Subcutaneous abdominal adipose tissue (tissue), 5 donors: Measurements from ENCODE around the gene RGS3.

Source experiments
- H3K27ac ChIP-seq: one replicate; pipeline ENCODE4 v1.7.0; 2013; ENCODE audit warnings: low read depth, mild to moderate bottlenecking, inconsistent platforms, low read length, moderate library complexity
- H3K27me3 ChIP-seq, 5 donors: one replicate each; pipeline ENCODE4 v1.7.0; 2013; ENCODE audit warnings: low read length in 5 of 5, inconsistent platforms in 1 of 5; ENCODE audit not compliant: control insufficient read depth in 5 of 5, insufficient read depth in 4 of 5
- H3K36me3 ChIP-seq, 5 donors: one replicate each; pipeline ENCODE4 v1.7.0; 2013; ENCODE audit warnings: low read length in 5 of 5; ENCODE audit not compliant: control insufficient read depth in 5 of 5, insufficient read depth in 5 of 5
- H3K4me1 ChIP-seq, 5 donors: one replicate each; pipeline ENCODE4 v1.7.0; 2013; ENCODE audit warnings: low read length in 5 of 5, mild to moderate bottlenecking in 3 of 5, moderate library complexity in 1 of 5; ENCODE audit not compliant: control insufficient read depth in 5 of 5, insufficient read depth in 5 of 5
- H3K4me3 ChIP-seq, 5 donors: one replicate each; pipeline ENCODE4 v1.7.0; 2013; ENCODE audit warnings: low read length in 5 of 5, low read depth in 1 of 5
- H3K9ac ChIP-seq, 5 donors: one replicate each; pipeline ENCODE4 v1.7.0; 2013; ENCODE audit warnings: low read length in 5 of 5, mild to moderate bottlenecking in 4 of 5, moderate library complexity in 3 of 5
- H3K9me3 ChIP-seq, 5 donors: one replicate each; pipeline ENCODE4 v1.7.0; 2013; ENCODE audit warnings: low read length in 5 of 5; ENCODE audit not compliant: control insufficient read depth in 5 of 5
- donor health status: healthy.
- donor health status: healthy.
- donor health status: healthy.
- donor health status: healthy.
- donor health status: healthy.

RGS3 gene

DNA sequence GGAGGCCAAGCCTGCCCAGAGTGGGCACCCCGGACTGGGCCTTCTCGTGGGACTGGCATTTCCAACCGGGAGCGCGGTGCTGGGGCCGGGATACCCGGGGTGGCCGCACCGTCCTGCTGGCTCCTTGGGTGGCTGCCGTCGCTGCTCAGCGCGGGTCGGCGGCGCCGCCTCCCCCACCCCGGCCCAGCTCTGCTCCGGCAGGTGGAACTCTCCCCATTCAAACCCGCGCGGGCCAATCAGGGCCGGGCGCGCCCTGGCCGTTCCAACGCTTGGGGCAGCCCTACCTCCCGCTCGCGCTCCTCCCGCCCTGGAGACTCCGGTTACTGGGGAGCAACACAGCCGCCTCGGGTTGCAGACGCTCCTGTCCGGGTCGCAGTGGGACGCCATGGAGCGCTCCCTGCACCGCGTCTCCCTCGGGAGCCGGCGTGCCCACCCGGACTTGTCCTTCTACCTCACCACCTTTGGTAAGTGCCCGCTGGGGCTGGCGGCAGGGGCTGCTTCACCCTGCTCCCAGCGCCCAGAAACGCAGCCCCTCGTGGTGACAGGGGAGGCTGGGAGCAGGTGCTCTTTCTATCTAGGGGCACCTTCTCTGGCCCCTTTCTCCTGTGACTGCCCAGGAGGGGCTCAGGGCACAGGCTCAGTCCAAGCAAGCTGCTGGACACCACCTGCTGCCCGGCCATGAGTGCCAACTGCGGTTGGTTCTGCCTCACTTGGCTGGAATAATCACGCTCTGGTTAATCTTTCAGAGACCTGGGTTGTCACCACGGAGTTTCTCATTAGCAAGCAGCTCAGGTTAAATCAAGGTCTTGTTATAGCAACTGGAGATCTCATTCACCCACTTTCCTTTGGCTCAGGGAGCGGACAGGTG is at the start of gene RGS3:
Gene RGS3, plus strand, starts transcription at position 310 of the 868 bp plus-strand sequence. Its CDS starts 76 bp downstream, at position 386.
- Histone ChIP-seq H3K4me3 (peak within 1 kb of the TSS in 3 of 5 donors; percentile 31 to 51 (median 43)), H3K4me1 (peaks cover 0 to 15% (median 8%) of the 10 kb centered on the region in 5 donors), H3K36me3 (no peaks in the 10 kb centered on the region), H3K27ac (no peak within 1 kb of the TSS), H3K9ac (no peak within 1 kb of the TSS), H3K9me3 (peaks cover 0 to 3% (median 0%) of the 10 kb centered on the region in 5 donors), H3K27me3 (peaks cover 0 to 14% (median 3%) of the 10 kb centered on the region in 5 donors)

DNA sequence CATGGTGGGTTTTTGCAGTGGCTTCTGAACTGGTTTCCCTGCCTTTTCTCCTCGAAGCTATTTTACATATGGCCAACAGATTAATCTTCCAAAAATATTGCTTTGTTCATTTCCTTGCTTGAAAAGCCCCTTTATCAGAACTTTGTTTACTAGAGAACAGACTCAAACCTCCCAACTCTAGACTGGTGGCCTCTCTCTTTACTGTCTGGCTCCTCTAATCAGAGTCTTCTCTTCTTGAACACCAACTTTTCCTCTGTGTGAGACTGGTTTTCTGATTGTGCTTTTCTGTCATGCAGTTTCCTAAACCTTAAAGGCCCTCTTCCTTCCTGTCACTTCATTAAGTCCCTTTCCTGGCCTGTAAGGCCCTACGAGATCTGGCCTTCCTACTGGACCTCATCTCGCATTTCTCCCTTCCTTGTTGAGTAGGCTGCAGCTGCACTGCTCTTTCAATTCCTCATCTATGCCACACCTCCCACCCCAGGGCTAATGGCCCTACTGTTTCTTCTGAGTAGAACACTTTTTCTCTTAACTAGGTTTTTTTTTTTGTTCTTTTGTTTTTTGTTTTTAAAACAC is 47.3 kb upstream of the RGS3 start:
- Histone ChIP-seq H3K9ac (no peak overlapping the region), H3K27me3 (no peaks in the 10 kb centered on the region), H3K27ac (no peak overlapping the region), H3K4me1 (peaks cover 2 to 12% (median 3%) of the 10 kb centered on the region in 5 donors), H3K36me3 (no peaks in the 10 kb centered on the region), H3K9me3 (no peaks in the 10 kb centered on the region), H3K4me3 (no peak overlapping the region)

DNA sequence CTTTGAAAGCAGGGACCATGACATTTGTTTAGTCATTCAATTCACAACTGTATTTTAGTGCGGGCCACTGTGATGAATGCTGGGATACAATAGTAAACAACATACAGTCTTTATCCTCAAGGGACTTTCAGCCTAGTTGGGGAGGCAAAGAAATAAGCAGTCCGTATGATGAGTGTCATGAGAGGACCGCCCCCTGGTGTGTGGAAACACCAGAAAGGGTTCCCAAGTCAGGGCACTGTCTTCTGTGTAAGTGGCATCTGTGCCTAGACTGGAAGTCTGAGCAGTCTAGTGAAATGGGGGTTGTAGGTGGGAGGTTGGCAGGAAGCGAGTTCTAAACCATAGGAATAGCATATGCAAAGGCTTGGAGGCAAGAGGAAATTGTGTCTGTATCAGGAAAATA is 46.2 kb upstream of the RGS3 start:
- peaks cover 0 to 12% (median 2%) of the 10 kb centered on the region in 5 donors for H3K4me1 ChIP-seq
- no peak overlapping the region for H3K9ac ChIP-seq
- no peak overlapping the region for H3K4me3 ChIP-seq
- no peaks in the 10 kb centered on the region for H3K9me3 ChIP-seq
- H3K27me3 ChIP-seq: no peaks in the 10 kb centered on the region
- H3K27ac ChIP-seq: no peak overlapping the region
- no peaks in the 10 kb centered on the region for H3K36me3 ChIP-seq

DNA sequence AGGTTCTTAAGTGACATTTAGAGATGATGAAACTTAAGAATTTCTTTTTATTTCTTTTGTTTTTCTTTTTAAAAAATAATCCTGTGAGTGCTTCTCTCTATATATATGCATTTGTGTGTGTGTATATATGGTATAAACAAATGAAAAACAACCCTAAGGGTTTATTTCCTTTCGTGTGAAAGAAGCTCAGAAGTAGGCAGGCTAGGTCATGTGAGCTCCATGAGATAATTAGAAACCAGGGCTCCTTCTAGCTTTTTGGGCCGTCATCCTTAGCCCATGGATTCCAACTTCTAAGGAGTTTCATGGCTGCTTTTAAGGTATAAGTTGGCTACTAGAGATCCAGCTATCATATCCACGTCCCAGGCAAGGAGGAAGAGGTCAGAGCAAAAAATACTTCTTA is 41.8 kb upstream of the RGS3 start:
- Histone ChIP-seq H3K36me3 (no peaks in the 10 kb centered on the region), H3K9me3 (no peaks in the 10 kb centered on the region), H3K27me3 (no peaks in the 10 kb centered on the region), H3K4me3 (no peak overlapping the region), H3K9ac (no peak overlapping the region), H3K4me1 (peaks cover 0 to 4% (median 0%) of the 10 kb centered on the region in 5 donors), H3K27ac (no peak overlapping the region)

DNA sequence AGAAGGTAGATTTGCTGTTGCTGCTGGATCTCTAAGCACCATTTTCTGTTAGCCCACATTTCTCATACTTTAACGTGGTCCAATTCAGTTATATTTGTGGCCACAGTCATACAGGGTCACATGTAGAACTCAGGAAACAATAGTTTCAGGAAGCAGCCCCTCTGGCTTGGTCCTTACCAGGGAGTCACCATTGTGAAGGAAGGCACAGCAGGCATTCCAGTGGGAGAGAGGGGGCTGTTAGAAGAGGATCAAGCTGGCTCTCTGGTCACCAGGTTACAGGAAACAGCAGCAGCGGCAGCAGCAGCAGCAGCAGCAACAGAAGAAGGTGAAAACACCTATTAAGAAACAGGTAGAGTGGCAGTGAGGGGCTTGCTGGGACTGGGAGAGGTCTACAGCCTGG is 38.5 kb upstream of the RGS3 start:
- Histone ChIP-seq H3K9ac (no peak overlapping the region), H3K27ac (no peak overlapping the region), H3K27me3 (no peaks in the 10 kb centered on the region), H3K4me1 (no peaks in the 10 kb centered on the region), H3K4me3 (no peak overlapping the region), H3K9me3 (no peaks in the 10 kb centered on the region), H3K36me3 (no peaks in the 10 kb centered on the region)

DNA sequence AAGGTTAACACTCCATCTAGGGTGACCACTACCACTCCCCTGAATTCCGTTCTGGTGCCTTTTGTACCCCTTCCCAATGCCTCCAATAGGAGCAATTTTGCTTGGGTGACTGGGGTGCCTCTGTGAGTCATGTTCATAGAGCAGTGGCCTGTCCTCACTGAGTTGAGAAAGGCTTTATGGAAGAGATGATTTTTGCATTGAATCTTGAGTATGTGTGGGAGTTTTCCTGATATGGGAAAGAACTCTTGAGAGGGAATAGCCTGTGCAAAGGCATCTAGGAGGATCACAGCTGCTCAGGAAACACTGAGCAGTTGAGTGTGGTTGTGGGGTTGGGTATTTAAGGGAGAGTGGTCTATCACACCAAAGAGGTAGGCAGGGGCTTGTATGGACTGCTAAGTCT is 36.8 kb upstream of the RGS3 start:
- Histone ChIP-seq H3K36me3 (no peaks in the 10 kb centered on the region), H3K9ac (no peak overlapping the region), H3K9me3 (no peaks in the 10 kb centered on the region), H3K4me3 (no peak overlapping the region), H3K4me1 (no peaks in the 10 kb centered on the region), H3K27ac (no peak overlapping the region), H3K27me3 (no peaks in the 10 kb centered on the region)

DNA sequence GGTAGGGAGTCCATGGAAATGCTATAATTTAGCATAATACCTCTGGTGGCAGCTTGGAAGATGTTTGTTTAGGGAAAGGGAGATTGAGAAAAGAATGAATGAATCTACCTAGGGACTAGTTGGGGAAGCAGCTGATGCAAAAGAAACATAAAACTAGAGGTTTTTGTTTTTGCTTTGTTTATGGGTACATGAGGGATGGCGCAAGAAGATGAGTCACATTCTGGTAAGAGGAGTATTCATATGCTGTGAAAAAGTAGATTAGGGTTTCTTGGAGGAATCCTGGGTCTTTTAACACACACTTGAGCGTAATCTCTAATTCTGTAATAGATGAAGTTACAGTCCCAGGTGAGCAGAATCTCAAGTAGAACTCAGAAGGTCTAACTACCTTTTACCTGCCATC is 35.9 kb upstream of the RGS3 start:
- Histone ChIP-seq H3K4me1 (no peaks in the 10 kb centered on the region), H3K36me3 (no peaks in the 10 kb centered on the region), H3K27me3 (no peaks in the 10 kb centered on the region), H3K9ac (no peak overlapping the region), H3K27ac (no peak overlapping the region), H3K4me3 (no peak overlapping the region), H3K9me3 (no peaks in the 10 kb centered on the region)

DNA sequence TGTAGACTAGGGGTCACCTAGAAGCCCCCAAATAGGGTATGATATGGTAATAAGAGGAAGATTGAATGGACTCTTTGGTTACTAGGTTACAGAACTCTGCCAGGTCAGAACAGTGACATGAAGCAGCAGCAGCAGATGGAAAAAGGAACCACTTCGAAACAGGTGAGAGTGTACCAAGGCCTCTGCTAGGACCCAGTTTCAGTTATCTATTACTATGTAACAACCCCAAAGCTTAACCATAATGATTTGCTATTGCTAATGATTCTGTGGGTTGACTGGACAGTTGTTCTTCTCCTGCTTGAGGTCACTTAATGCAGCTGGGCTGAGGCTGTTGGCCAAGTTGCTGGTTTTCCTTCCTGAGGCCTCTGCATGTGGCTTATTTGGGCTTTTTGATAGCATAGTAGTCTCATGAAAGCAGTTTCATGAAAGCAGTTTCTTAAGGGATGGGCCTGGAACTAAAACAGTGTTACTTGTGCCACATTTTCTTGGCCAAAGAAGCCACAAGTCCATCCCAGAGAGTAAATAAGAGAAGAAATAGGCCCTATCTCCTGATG is 35.4 kb upstream of the RGS3 start:
- Histone ChIP-seq H3K4me3 (no peak overlapping the region), H3K4me1 (no peaks in the 10 kb centered on the region), H3K36me3 (no peaks in the 10 kb centered on the region), H3K27ac (no peak overlapping the region), H3K9me3 (no peaks in the 10 kb centered on the region), H3K27me3 (no peaks in the 10 kb centered on the region), H3K9ac (no peak overlapping the region)

DNA sequence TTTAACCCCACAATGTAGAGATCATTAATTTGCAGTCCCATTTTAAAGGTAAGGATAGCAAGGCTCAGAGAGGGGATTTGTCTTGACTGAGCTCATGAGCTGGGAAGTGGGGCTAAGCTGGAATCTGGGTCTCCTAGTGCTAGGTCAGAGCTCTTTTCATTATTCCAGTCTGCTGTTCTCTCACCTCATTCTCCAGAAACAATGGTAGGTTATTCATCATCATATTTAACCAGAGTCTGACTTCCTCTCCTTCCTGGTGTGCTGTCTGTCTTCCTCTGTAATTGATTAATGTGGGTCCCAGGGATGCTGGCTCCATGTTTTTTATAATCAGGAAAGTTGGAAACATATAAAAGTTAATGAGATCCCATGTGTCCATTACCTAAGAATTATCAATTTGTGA is 32.3 kb upstream of the RGS3 start:
- H3K4me3 ChIP-seq: no peak overlapping the region
- no peaks in the 10 kb centered on the region for H3K9me3 ChIP-seq
- no peaks in the 10 kb centered on the region for H3K4me1 ChIP-seq
- H3K9ac ChIP-seq: no peak overlapping the region
- no peaks in the 10 kb centered on the region for H3K36me3 ChIP-seq
- H3K27me3 ChIP-seq: no peaks in the 10 kb centered on the region
- H3K27ac ChIP-seq: no peak overlapping the region
